Astrocyte (in vitro differentiated cells and primary cell): ENCODE results near the gene HPGD.

Experiments
- CTCF ChIP-seq: IDR thresholded peaks from 2 replicates; pipeline ENCODE4 v1.5.1; 2011; ENCODE audit warnings: low read depth, mild to moderate bottlenecking, inconsistent platforms, low read length, moderate library complexity; ENCODE audit not compliant: insufficient read depth
- EZH2 ChIP-seq: IDR thresholded peaks from 2 replicates; pipeline ENCODE4 v1.6.1; 2012; ENCODE audit warnings: mild to moderate bottlenecking, low read length, inconsistent platforms; ENCODE audit not compliant: insufficient read depth

DNA sequence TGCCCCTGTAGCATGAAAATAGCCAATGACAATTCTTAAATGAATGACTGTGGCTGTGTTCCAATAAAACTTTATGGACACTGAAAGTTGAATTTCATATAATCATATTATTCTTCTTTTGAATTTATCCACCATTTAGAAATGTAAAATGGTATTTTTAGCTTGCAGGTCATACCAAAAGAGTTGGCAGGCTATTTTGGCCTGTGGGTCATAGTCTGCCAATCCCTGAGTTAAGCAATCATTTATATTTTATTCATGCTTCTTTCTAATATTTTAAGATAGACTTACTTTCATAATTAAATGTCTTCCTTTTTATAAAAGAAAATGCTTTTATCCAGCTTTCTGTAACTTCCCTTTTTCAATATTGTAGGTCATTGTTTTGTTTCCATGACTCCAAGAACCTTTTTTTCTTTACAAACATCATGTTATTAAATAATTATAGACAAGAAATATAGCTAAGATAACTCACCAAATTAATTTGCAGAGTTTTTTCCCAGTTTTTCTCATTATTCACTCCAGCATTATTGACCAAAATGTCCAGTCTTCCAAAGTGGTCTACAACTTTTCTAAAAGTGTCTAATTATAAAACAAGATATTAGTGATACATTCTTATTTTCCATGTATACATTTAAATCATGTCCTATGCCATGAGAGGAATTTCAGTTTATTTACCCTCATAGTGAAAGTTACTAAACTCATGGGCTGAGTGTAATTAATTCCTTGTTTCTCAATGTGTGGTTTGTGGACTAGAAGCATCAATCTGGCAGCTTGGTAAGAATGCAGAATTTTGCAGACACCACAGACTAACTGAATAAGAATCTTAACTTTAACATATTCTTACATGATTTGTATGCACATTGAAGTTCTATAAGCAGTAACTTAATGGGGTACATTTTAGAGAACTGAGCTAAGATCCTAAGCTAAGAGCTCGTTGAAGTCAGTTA, 4.5 kb downstream of the HPGD start:
- TF ChIP-seq EZH2 (no peak), CTCF (no peak)
